CD4-positive, CD25-positive, alpha-beta regulatory T cell (primary cell): Measurements from ENCODE around the gene HEATR5A. TPM values are rescaled to one million over a fixed set of nuclear protein-coding genes. Genes with fewer than 3 reads are reported as not detected.
"Not testable (repeated sequence)": the region's sequence is repeated elsewhere in the genome, so short reads cannot be mapped to it uniquely, and the experiment has no call there.

Experiments
- ATAC-seq, 2 donors: fragments of 150-1000 bp; cut with Tn5 transposase; one replicate each; pipeline ENCODE4 v1.10.0; 2021; ENCODE audit warnings: low read depth in 2 of 2, moderate number of reproducible peaks in 2 of 2, moderate library complexity in 1 of 2
- DNase-seq, 3 donors: peaks; one replicate each; pipeline versions ENCODE4 v3.0.0 to v3.0.0-alpha.2; 2012 to 2022; ENCODE audit warnings: mixed read lengths in 1 of 3
- H3K27ac ChIP-seq: one replicate; pipeline ENCODE4 v1.7.0; 2013; ENCODE audit warnings: mild to moderate bottlenecking, low read length; ENCODE audit not compliant: insufficient read depth, poor library complexity, severe bottlenecking
- H3K27me3 ChIP-seq: one replicate; pipeline ENCODE4 v1.7.0; 2013; ENCODE audit warnings: low read length; ENCODE audit not compliant: control insufficient read depth, insufficient read depth
- H3K36me3 ChIP-seq: one replicate; pipeline ENCODE4 v1.7.0; 2013; ENCODE audit warnings: mild to moderate bottlenecking, low read length, moderate library complexity; ENCODE audit not compliant: control insufficient read depth, insufficient read depth
- H3K4me1 ChIP-seq: 2 replicates; pipeline ENCODE4 v1.7.0; 2013; ENCODE audit warnings: mild to moderate bottlenecking, low read length; ENCODE audit not compliant: insufficient read depth, control insufficient read depth, poor library complexity, severe bottlenecking
- H3K4me3 ChIP-seq: one replicate; pipeline ENCODE4 v1.7.0; 2013; ENCODE audit warnings: low read depth, mild to moderate bottlenecking, low read length, moderate library complexity
- H3K9me3 ChIP-seq, 2 experiments: 1 replicate in 1 of 2; 2 replicates in 1 of 2; pipeline ENCODE4 v1.7.0; 2013; ENCODE audit warnings: low read length in 2 of 2, mild to moderate bottlenecking in 1 of 2, moderate library complexity in 1 of 2; ENCODE audit not compliant: control insufficient read depth in 2 of 2
- H3K27ac Mint-ChIP-seq, 3 donors: one replicate each; pipeline ENCODE4 v1.8.0; 2020 to 2022; ENCODE audit warnings: mild to moderate bottlenecking in 3 of 3, mixed read lengths in 3 of 3, moderate library complexity in 2 of 3
- H3K27me3 Mint-ChIP-seq: one replicate; pipeline ENCODE4 v1.8.0; 2022; ENCODE audit warnings: mild to moderate bottlenecking, mixed read lengths
- H3K36me3 Mint-ChIP-seq: one replicate; pipeline ENCODE4 v1.8.0; 2020; ENCODE audit warnings: mixed read lengths
- H3K4me1 Mint-ChIP-seq, 4 donors: one replicate each; pipeline ENCODE4 v1.8.0; 2020 to 2022; ENCODE audit warnings: mixed read lengths in 4 of 4, mild to moderate bottlenecking in 1 of 4
- H3K4me3 Mint-ChIP-seq, 4 donors: one replicate each; pipeline ENCODE4 v1.8.0; 2020 to 2022; ENCODE audit warnings: mild to moderate bottlenecking in 4 of 4, mixed read lengths in 4 of 4, moderate library complexity in 3 of 4
- H3K9me3 Mint-ChIP-seq, 7 donors: one replicate each; pipeline ENCODE4 v1.8.0; 2020 to 2022; ENCODE audit warnings: mixed read lengths in 7 of 7, mild to moderate bottlenecking in 3 of 7, moderate library complexity in 2 of 7
- polyA plus RNA-seq, 4 donors: library from polyadenylated mRNA; unstranded; fragments of 300-500 nt; fragmentation: Illumina TruSeq; gene quantifications; one replicate each; pipeline ENCODE4 v1.2.3, GENCODE V29; 2021
- total RNA-seq: library from RNA; stranded (reverse); gene quantifications from one replicate; pipeline ENCODE4 v1.2.3, GENCODE V29; 2022

Gene HEATR5A
- total and polyA plus RNA-seq, 5 donors from 2014 or later, result 4.2 to 11.4 (median 6.1) TPM

- not testable (repeated sequence) for H3K36me3 ChIP-seq
These were observed 16.8 kb upstream of the HEATR5A start for GRCh38 chr14:31437045-31437691.

DNA sequence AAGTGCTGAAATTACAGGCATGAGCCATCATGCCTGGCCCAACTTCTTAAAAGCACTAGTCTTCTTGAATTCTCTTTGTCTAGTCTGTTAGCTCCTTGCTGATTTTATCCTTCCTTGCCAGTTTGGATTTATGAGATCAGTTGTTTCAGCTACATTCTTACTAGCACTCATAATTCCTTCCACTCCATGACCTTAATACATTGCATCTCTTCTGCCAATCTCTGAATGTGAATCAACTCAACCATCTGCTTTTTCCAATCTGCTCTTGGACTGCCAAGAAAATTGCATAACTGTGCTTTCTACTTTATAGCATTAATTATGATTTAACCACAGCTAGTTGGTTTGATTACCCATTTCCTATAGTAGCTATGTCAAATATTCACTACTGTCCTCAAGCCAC lies 14.9 kb upstream of the HEATR5A start:
- peaks cover 0 to 7% (median 0%) of the 10 kb centered on the region in 7 donors for H3K9me3 Mint-ChIP-seq
- no peaks in the 10 kb centered on the region for H3K4me1 ChIP-seq
- no peaks in the 10 kb centered on the region for H3K27me3 Mint-ChIP-seq
- no peaks in the 10 kb centered on the region for H3K9me3 ChIP-seq
- no peak overlapping the region for H3K27ac ChIP-seq
- H3K27me3 ChIP-seq, result no peaks in the 10 kb centered on the region
- H3K36me3 ChIP-seq, result no peaks in the 10 kb centered on the region
- no peak overlapping the region for H3K27ac Mint-ChIP-seq
- H3K4me3 ChIP-seq, result no peak overlapping the region
- ATAC-seq, result no peak
- no peak overlapping the region for H3K4me3 Mint-ChIP-seq
- peaks cover 0 to 6% (median 0%) of the 10 kb centered on the region in 4 donors for H3K4me1 Mint-ChIP-seq
- peaks cover 12% of the 10 kb centered on the region for H3K36me3 Mint-ChIP-seq
- no peak for DNase-seq

More at GRCh38 chr14:31437045-31437691, 16.8 kb upstream of the HEATR5A start:
- H3K27me3 Mint-ChIP-seq, ATAC-seq, H3K9me3 Mint-ChIP-seq, H3K4me1 ChIP-seq, H3K4me3 ChIP-seq, DNase-seq, H3K27me3 ChIP-seq, H3K27ac ChIP-seq, H3K27ac Mint-ChIP-seq, H3K9me3 ChIP-seq, H3K4me1 Mint-ChIP-seq, H3K4me3 Mint-ChIP-seq, H3K36me3 Mint-ChIP-seq: not testable (repeated sequence)

DNA sequence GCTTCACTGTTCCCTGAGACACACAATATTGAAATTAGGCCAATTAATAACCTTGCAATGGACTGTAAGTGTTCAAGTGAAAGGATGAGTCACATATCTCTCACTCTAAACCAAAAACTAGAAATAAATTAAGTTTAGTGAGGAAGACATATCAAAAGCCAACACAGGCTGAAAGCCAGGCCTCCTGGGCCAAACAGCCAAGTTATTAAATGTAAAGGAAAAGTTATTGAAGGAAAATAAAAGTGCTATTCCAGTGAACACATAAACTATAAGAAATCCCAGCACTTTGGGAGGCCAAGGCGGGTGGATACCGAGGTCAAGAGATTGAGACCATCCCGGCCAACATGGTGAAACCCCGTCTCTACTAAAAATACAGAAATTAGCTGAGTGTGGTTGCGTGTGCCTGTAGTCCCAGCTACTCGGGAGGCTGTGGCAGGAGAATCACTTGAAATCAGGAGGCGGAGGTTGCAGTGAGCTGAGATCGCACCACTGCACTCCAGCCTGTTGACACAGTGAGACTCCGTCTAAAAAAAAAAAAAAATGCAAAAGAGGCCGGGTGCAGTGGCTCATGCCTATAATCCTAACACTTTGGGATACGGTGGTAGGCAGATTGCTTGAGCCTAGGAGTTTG lies 10.4 kb upstream of the HEATR5A start:
- Histone ChIP-seq H3K9me3 (no peaks in the 10 kb centered on the region), H3K27me3 (no peaks in the 10 kb centered on the region), H3K36me3 (no peaks in the 10 kb centered on the region), H3K27ac (no peak overlapping the region), H3K4me3 (no peak overlapping the region), H3K4me1 (no peaks in the 10 kb centered on the region)
- no peak overlapping the region for H3K4me3 Mint-ChIP-seq
- DNase-seq (no peak), ATAC-seq (no peak)
- H3K9me3 Mint-ChIP-seq, result peaks cover 0 to 7% (median 0%) of the 10 kb centered on the region in 7 donors
- peaks cover 0 to 6% (median 0%) of the 10 kb centered on the region in 4 donors for H3K4me1 Mint-ChIP-seq
- no peak overlapping the region for H3K27ac Mint-ChIP-seq
- H3K27me3 Mint-ChIP-seq, result no peaks in the 10 kb centered on the region
- peaks cover 6% of the 10 kb centered on the region for H3K36me3 Mint-ChIP-seq

- H3K36me3 ChIP-seq, result no peaks in the 10 kb centered on the region
- no peak for DNase-seq
- H3K4me3 Mint-ChIP-seq, result no peak overlapping the region
- no peak for ATAC-seq
- H3K4me1 ChIP-seq, result no peaks in the 10 kb centered on the region
- no peak overlapping the region for H3K4me3 ChIP-seq
- H3K27me3 ChIP-seq, result no peaks in the 10 kb centered on the region
- H3K27ac Mint-ChIP-seq, result no peak overlapping the region
- H3K27me3 Mint-ChIP-seq, result no peaks in the 10 kb centered on the region
- peaks cover 6% of the 10 kb centered on the region for H3K36me3 Mint-ChIP-seq
- H3K9me3 Mint-ChIP-seq, result peaks cover 0 to 7% (median 0%) of the 10 kb centered on the region in 7 donors
- H3K4me1 Mint-ChIP-seq, result peaks cover 0 to 6% (median 0%) of the 10 kb centered on the region in 4 donors
- H3K9me3 ChIP-seq, result no peaks in the 10 kb centered on the region
- H3K27ac ChIP-seq, result no peak overlapping the region
These were observed 9.4 kb upstream of the HEATR5A start for GRCh38 chr14:31429791-31430190.

- DNase-seq, result no peak
- ATAC-seq, result no peak
- Mint-ChIP-seq H3K4me1 (no peaks in the 10 kb centered on the region), H3K27me3 (no peaks in the 10 kb centered on the region), H3K27ac (no peak overlapping the region), H3K36me3 (peaks cover 6% of the 10 kb centered on the region), H3K4me3 (no peak overlapping the region), H3K9me3 (peaks cover 0 to 7% (median 0%) of the 10 kb centered on the region in 7 donors)
- no peaks in the 10 kb centered on the region for H3K9me3 ChIP-seq
- H3K36me3 ChIP-seq, result no peaks in the 10 kb centered on the region
- H3K27ac ChIP-seq, result no peak overlapping the region
- H3K27me3 ChIP-seq, result no peaks in the 10 kb centered on the region
- no peak overlapping the region for H3K4me3 ChIP-seq
- H3K4me1 ChIP-seq, result no peaks in the 10 kb centered on the region
These were observed 7.7 kb upstream of the HEATR5A start for GRCh38 chr14:31428011-31428410.

- Histone ChIP-seq H3K4me3 (no peak overlapping the region), H3K27ac (no peak overlapping the region), H3K36me3 (no peaks in the 10 kb centered on the region), H3K9me3 (no peaks in the 10 kb centered on the region), H3K4me1 (no peaks in the 10 kb centered on the region), H3K27me3 (no peaks in the 10 kb centered on the region)
- Mint-ChIP-seq H3K9me3 (no peaks in the 10 kb centered on the region), H3K36me3 (no peaks in the 10 kb centered on the region), H3K27ac (no peak overlapping the region), H3K4me1 (no peaks in the 10 kb centered on the region), H3K27me3 (no peaks in the 10 kb centered on the region), H3K4me3 (no peak overlapping the region)
- no peak for DNase-seq
- no peak for ATAC-seq
These were observed 6.3 kb upstream of the HEATR5A start for GRCh38 chr14:31426663-31427062.

- ATAC-seq, result no peak
These were observed 5.6 kb upstream of the HEATR5A start for GRCh38 chr14:31425905-31426304.

DNA sequence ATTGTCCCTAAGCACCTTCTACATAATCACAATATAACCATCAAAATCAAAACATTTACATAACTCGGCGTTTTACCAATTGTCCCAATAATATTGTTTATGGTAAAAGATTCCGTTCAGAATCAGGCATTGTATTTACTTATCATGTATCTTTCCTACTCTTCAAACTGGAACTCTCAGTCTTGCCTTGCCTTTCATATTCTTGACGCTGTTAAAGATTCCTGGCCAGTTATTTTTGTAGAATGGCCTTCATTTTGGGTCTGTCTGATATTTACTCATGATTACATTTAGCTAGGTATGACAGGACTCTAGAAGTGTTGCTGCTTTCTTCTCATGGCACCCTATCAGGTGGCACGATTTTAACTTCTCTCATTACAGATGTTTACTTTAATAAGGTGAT lies 850 bp upstream of the HEATR5A start:
- Mint-ChIP-seq H3K9me3 (no peaks in the 10 kb centered on the region), H3K4me3 (peak overlapping the region; percentile 89 to 100 (median 97)), H3K27ac (peak overlapping the region in 2 of 3 donors; percentile 93 to 97), H3K36me3 (no peaks in the 10 kb centered on the region), H3K27me3 (peaks cover 5% of the 10 kb centered on the region), H3K4me1 (peaks cover 14 to 27% (median 23%) of the 10 kb centered on the region in 4 donors)
- Histone ChIP-seq H3K27ac (no peak overlapping the region), H3K4me1 (peaks cover 12% of the 10 kb centered on the region), H3K9me3 (no peaks in the 10 kb centered on the region), H3K27me3 (no peaks in the 10 kb centered on the region), H3K36me3 (no peaks in the 10 kb centered on the region), H3K4me3 (peak overlapping the region; percentile 88)
- DNase-seq (no peak), ATAC-seq (no peak)

More at GRCh38 chr14:31425905-31426304, 5.6 kb upstream of the HEATR5A start:
- H3K27me3 ChIP-seq, result no peaks in the 10 kb centered on the region
- H3K27me3 Mint-ChIP-seq, result no peaks in the 10 kb centered on the region
- H3K4me1 Mint-ChIP-seq, result peaks cover 0 to 6% (median 6%) of the 10 kb centered on the region in 4 donors
- no peak overlapping the region for H3K27ac Mint-ChIP-seq
- H3K4me3 ChIP-seq, result no peak overlapping the region
- H3K27ac ChIP-seq, result no peak overlapping the region
- no peaks in the 10 kb centered on the region for H3K4me1 ChIP-seq
- H3K36me3 Mint-ChIP-seq, result no peaks in the 10 kb centered on the region
- no peaks in the 10 kb centered on the region for H3K9me3 Mint-ChIP-seq
- H3K36me3 ChIP-seq, result no peaks in the 10 kb centered on the region
- H3K4me3 Mint-ChIP-seq, result no peak overlapping the region
- DNase-seq, result no peak
- H3K9me3 ChIP-seq, result no peaks in the 10 kb centered on the region
